ENCODE data around the gene KAT6B.

The KAT6B gene

DNA sequence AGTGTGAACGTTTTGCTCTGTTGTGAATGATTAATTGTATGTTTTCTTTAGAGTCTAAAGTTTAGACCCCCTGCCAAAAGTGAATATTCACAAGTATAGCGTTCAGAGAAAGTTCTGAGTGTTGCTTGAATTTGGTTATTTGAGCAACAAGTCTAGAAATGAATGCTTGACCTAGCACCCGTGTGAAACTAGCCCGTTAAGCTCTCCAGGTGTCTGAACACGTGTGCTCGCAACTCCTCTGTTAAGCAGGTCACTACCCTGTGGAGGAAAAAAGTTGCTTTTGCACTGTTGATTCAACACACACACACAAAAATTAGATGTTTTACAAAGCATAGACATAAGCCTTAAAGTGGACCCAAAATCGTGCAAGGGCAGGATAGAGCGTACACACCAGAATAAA, 206.4 kb downstream of the KAT6B start:
- no peak overlapping the region for H3K4me3 ChIP-seq (ENCODE audit: low read depth, low read length)
- no peak for TF ChIP-seq CTCF (IDR thresholded peaks at IDR 0.05; ENCODE audit: borderline replicate concordance, insufficient read depth, low read depth, low read length)

DNA sequence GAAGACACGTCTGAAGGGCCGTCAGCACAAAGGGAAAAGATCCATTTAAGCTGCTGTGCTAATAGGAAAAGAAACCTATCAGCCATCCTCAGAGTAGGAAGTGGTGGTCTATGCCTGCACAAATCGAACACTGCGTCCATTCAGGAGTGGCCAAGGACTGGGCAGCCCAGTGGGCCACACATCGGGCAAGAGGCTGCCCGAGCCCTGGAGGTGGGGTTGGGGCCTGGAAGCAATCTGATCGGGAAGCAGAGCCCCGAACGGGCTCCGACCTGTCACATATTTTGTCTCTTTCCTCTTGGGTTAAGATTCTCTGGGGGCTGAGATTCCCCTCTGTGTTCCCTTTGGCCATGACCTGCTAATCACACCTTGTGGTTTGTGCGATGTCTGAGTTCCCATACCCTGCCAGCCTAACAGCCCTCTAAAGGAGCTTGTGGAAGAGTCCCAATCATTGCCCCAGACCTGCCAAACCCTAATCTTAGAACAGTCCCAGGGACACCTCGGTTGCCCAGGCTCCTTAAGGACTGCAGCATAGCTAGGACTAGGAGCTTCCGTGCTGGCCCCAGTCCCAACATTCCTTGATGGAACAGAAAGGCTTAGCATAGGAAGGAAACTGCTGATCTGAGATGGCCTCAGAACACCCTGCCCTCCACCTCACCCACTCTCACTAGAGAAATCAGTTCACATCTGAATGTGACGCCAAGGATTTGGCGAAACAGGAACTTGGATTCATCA, 207.2 kb downstream of the KAT6B start:
- H3K4me3 ChIP-seq (ENCODE audit: low read depth, low read length): no peak overlapping the region
- TF ChIP-seq CTCF (IDR thresholded peaks at IDR 0.05; ENCODE audit: borderline replicate concordance, insufficient read depth, low read depth, low read length): no peak

- H3K4me3 ChIP-seq (ENCODE audit: low read depth, low read length): no peak overlapping the region
- TF ChIP-seq CTCF (IDR thresholded peaks at IDR 0.05; ENCODE audit: borderline replicate concordance, insufficient read depth, low read depth, low read length): no peak
Observed at GRCh38 chr10:75034131-75034512, 207.7 kb downstream of the KAT6B start.

GRCh38 chr10:75034714-75035258, 208.4 kb downstream of the KAT6B start:
- no peak for TF ChIP-seq CTCF (IDR thresholded peaks at IDR 0.05; ENCODE audit: borderline replicate concordance, insufficient read depth, low read depth, low read length)
- H3K4me3 ChIP-seq (ENCODE audit: low read depth, low read length): no peak overlapping the region

DNA sequence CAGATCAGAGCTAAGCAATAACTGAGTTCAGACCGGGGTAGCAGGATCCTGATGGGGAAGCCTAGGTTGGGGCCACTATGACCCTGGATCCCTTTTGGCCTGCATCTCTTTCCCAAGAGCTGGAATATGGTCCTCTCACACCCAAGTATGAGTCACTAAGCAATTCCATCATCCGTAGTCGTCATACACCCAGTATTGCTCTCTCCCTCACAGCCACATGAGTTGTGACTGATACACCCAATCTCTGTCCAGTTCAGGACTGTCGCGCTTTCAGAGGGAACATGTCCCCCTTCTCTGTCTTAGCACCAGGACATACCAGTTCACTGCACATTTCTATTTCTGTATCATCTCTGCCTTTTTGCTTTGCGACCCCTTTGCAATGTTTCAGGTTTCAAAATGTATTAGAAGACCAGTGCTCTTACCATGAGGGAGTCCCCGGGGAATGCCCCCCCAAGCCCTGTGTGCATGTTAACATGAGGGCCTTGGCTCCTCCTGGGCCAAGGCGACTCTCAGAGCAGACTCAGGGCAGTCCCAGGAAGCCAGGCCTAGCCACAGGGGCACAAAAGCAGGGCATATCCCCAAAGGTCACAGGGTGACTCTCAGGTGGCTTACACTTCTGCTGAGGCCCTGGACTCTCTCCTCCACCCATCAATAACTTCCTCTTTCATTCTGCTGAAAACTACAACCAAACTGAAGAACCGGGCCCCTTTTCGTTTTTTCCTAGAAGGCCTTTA, 209.7 kb downstream of the KAT6B start:
- no peak overlapping the region for H3K4me3 ChIP-seq (ENCODE audit: low read depth, low read length)
- TF ChIP-seq CTCF (IDR thresholded peaks at IDR 0.05; ENCODE audit: borderline replicate concordance, insufficient read depth, low read depth, low read length): no peak

DNA sequence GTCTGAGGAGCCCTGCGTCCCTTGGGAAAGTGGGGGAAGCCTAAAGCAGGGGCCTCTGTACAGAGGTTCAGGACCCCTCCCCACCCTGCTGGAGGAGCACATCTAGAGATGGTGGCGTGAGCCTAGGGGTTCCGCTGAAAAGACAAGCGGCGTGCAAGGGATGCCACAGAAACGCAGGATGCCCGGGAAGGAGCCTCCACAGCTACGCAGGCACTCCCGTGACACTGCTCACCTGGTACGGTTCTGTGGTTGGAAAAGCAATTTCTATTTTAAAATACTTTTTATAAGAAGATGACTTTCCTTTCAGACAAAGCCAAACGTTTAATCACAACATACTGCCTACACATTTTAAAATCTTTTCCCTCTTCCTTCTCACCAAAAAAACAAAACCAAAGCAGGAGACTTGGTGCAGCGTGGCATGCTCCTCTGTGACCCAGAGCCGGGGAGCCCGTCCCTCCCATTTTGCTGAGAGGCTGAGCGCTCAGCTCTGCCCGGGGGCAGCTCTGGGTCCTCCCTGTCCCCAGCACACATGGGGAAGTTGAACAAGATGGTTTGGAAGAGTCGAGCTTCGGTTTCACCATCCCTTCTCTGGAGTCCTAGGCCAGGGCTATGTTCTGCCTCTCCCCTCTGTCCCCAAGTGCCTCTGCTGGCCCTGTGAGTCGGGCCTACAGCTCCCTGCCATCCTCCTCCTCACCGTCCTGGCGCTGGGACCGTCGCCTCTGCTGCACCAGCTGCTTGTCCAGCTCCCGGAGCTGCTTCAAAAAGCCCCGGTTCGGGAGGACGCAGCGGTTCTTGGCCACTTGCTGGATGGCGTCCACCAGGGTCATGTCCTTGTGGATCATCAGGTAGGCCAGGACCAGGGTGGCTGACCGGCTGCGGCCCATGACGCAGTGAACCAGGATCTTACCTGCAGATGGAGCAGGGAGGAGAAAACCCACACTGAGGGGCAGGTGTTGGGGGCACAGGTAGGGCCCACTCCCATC, 211.1 kb downstream of the KAT6B start:
- no peak for TF ChIP-seq CTCF (IDR thresholded peaks at IDR 0.05; ENCODE audit: borderline replicate concordance, insufficient read depth, low read depth, low read length)
- no peak overlapping the region for H3K4me3 ChIP-seq (ENCODE audit: low read depth, low read length)

Data from GM12875 (cell line).